Smooth muscle cell (in vitro differentiated cells): ENCODE data around the gene POLR2M. TPM values are rescaled to one million over a fixed set of nuclear protein-coding genes. Genes with fewer than 3 reads are reported as not detected.

Experiments used
- DNase-seq: peaks from one replicate; lab custom pipeline; 2025; ENCODE audit not compliant: unreplicated experiment; lab: John Stamatoyannopoulos, UW
- H2AFZ ChIP-seq: fragments of 200-600 bp; sonication (generic); 2 replicates; pipeline ENCODE4 v1.6.0; 2016; ENCODE audit warnings: antibody characterized with exemption, low read depth, mild to moderate bottlenecking
- H3F3A ChIP-seq: fragments of 200-600 bp; sonication (generic); 2 replicates; pipeline ENCODE4 v1.6.0; 2017; ENCODE audit warnings: antibody characterized with exemption, low read depth
- H3K27ac ChIP-seq: fragments of 200-600 bp; sonication (generic); 2 replicates; pipeline ENCODE4 v1.5.1; 2016; ENCODE audit warnings: low read depth, mild to moderate bottlenecking
- H3K27me3 ChIP-seq: fragments of 200-600 bp; sonication (generic); 2 replicates; pipeline ENCODE4 v1.6.1; 2016; ENCODE audit warnings: low read depth, mild to moderate bottlenecking
- H3K36me3 ChIP-seq: fragments of 200-600 bp; sonication (generic); 2 replicates; pipeline ENCODE4 v1.5.1; 2016; ENCODE audit warnings: low read depth
- H3K4me1 ChIP-seq: fragments of 200-600 bp; sonication (generic); 2 replicates; pipeline ENCODE4 v1.5.1; 2016; ENCODE audit warnings: low read depth
- H3K4me2 ChIP-seq: fragments of 200-600 bp; sonication (generic); 2 replicates; pipeline ENCODE4 v1.6.0; 2016; ENCODE audit warnings: mild to moderate bottlenecking
- H3K4me3 ChIP-seq: fragments of 200-600 bp; sonication (generic); 2 replicates; pipeline ENCODE4 v1.5.1; 2016; ENCODE audit warnings: mild to moderate bottlenecking
- H3K79me2 ChIP-seq: fragments of 200-600 bp; sonication (generic); 2 replicates; pipeline ENCODE4 v1.6.0; 2016; ENCODE audit warnings: low read depth, mild to moderate bottlenecking
- H3K9ac ChIP-seq: fragments of 200-600 bp; sonication (generic); 2 replicates; pipeline ENCODE4 v1.6.0; 2016; ENCODE audit warnings: low read depth
- H3K9me3 ChIP-seq: fragments of 200-600 bp; sonication (generic); replicated peaks from 2 replicates; pipeline ENCODE4 v1.5.1; 2016; ENCODE audit warnings: low read depth
- H4K20me1 ChIP-seq: fragments of 200-600 bp; sonication (generic); 2 replicates; pipeline ENCODE4 v1.6.0; 2016; ENCODE audit warnings: low read depth
- WGBS: methylation state at CpG from one replicate; pipeline ENCODE4 v1.1.7; 2016; ENCODE audit warnings: low lambda C conversion rate; 5-methylcytosine and 5-hydroxymethylcytosine counted together
- polyA plus RNA-seq: library from polyadenylated mRNA; unstranded; fragments of >200 nt; fragmentation: Nextera tagmentation; extraction: Ambion mirVana; gene quantifications from 2 replicates; pipeline ENCODE4 v1.2.1, GENCODE V29; 2016
- total RNA-seq: library from RNA; depleted of rRNA; stranded (reverse); fragments of >200 nt; gene quantifications from 2 replicates; pipeline ENCODE4 v1.2.3, GENCODE V29; 2014
- TF ChIP-seq, protein P1 (sequence below): fragments of 200-600 bp; sonication (generic); IDR thresholded peaks from 2 replicates; pipeline ENCODE4 v1.5.1; 2017; ENCODE audit warnings: borderline replicate concordance, mild to moderate bottlenecking, antibody characterized with exemption; ENCODE audit not compliant: insufficient read depth, poor library complexity, severe bottlenecking

The POLR2M gene
- total and polyA plus RNA-seq, 2 experiments from 2014 or later: 23.9 to 49.8 TPM

DNA sequence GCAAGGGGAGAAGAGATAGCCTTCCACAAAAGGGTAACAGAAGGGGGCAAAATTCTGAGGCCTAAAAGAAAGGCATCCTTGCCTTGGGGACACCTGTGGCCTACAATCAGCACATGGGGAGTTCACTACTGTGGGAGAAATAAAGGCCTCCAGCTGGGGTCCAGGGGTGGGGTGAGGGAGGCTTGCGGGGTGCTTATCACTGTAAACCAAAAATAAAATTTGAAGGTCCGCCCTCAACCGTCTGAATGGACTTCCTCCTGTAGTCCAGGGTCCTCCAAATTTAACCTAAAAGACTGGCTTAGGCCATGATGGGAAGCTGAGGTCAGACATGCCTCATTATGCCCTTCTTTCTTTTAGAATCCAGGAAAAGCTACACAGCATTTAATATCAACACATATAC is 2.1 kb upstream of the POLR2M start:
- Histone ChIP-seq H3K4me1 (peaks cover 10% of the 10 kb centered on the region), H3K4me2 (no peak overlapping the region), H3K4me3 (no peak overlapping the region), H3F3A (no peaks in the 10 kb centered on the region), H3K9me3 (no peaks in the 10 kb centered on the region), H3K9ac (no peak overlapping the region), H3K36me3 (peaks cover under 1% of the 10 kb centered on the region), H3K27me3 (no peaks in the 10 kb centered on the region), H2AFZ (no peak overlapping the region), H3K79me2 (peaks cover 23% of the 10 kb centered on the region), H4K20me1 (no peaks in the 10 kb centered on the region), H3K27ac (no peak overlapping the region)
- 97% methylated on average over 3 of the region's 3 CpGs for WGBS
- DNase-seq: no peak
- TF ChIP-seq, protein P1, sequence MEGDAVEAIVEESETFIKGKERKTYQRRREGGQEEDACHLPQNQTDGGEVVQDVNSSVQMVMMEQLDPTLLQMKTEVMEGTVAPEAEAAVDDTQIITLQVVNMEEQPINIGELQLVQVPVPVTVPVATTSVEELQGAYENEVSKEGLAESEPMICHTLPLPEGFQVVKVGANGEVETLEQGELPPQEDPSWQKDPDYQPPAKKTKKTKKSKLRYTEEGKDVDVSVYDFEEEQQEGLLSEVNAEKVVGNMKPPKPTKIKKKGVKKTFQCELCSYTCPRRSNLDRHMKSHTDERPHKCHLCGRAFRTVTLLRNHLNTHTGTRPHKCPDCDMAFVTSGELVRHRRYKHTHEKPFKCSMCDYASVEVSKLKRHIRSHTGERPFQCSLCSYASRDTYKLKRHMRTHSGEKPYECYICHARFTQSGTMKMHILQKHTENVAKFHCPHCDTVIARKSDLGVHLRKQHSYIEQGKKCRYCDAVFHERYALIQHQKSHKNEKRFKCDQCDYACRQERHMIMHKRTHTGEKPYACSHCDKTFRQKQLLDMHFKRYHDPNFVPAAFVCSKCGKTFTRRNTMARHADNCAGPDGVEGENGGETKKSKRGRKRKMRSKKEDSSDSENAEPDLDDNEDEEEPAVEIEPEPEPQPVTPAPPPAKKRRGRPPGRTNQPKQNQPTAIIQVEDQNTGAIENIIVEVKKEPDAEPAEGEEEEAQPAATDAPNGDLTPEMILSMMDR: no peak

DNA sequence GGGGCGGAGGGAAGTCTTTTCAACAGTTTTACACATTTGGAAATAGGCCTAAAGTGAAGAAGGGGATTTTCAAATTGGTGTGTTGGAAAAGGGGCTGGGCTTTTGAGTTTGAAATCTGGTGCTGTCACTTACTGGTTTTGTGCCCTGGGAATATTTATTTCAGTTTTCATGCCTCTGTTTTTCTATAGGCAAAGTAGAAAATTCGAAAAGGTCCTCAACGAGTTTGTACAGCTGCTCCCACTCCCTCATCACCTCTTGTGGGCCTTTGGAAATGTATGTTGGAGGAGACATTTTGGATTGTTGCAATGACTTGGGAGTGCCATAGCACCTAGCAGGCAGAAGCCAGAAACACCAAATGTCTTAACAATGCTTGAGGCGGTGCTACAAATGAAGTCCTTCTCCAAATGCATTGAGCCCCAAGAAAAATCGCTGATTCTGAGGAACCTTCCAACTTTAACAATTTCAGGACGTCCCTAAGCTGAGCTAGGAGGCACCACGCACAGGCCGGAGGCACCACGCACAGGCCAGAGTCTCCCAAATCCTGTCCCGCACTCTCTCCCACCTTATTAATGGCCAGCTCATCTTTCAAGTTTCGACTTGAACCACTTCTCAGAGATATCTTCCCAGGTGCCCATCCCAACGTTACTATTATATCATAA is 639 bp upstream of the POLR2M start:
- peak overlapping the region; percentile 90 for H3K4me3 ChIP-seq
- DNase-seq: no peak
- TF ChIP-seq, protein P1: no peak
- peak overlapping the region; percentile 98 for H3K27ac ChIP-seq
- peak overlapping the region; percentile 99 for H3K9ac ChIP-seq
- WGBS: 93% methylated on average over 12 of the region's 12 CpGs
- peaks cover 11% of the 10 kb centered on the region for H4K20me1 ChIP-seq
- peak overlapping the region; percentile 97 for H2AFZ ChIP-seq
- H3F3A ChIP-seq: no peaks in the 10 kb centered on the region
- peak overlapping the region; percentile 89 for H3K4me2 ChIP-seq
- H3K36me3 ChIP-seq: peaks cover 6% of the 10 kb centered on the region
- H3K79me2 ChIP-seq: peaks cover 34% of the 10 kb centered on the region
- no peaks in the 10 kb centered on the region for H3K9me3 ChIP-seq
- H3K4me1 ChIP-seq: peaks cover 10% of the 10 kb centered on the region
- H3K27me3 ChIP-seq: no peaks in the 10 kb centered on the region

DNA sequence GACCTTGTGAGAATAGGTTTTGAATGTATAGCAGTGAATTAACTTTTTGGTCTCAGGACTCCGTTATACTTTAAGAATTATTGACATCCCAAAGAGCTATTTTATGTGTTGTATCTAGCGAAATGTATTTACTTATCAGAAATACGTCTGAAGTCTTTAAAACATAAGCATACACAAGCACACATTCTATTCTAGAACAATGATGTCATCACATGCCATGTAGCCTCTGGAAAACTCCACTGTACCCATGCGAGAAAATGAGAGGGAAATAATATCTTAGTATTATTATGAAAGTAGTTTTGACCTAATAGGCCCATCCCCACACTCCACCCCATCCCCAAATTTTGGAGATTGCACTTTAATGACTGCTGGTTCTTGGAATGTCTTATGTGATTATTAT is 1.5 kb downstream of the POLR2M start:
- peak overlapping the region; percentile 98 for H3K27ac ChIP-seq
- H3K9ac ChIP-seq: peak overlapping the region; percentile 99

More for the DNA sequence above, 1.5 kb downstream of the POLR2M start:
- no peaks in the 10 kb centered on the region for H3K9me3 ChIP-seq
- WGBS: 48% methylated on average over 4 of the region's 4 CpGs
- peak overlapping the region; percentile 89 for H3K4me2 ChIP-seq
- DNase-seq: no peak
- peaks cover 21% of the 10 kb centered on the region for H3K36me3 ChIP-seq
- H3K79me2 ChIP-seq: peaks cover 34% of the 10 kb centered on the region
- H4K20me1 ChIP-seq: peaks cover 12% of the 10 kb centered on the region
- no peaks in the 10 kb centered on the region for H3K27me3 ChIP-seq
- no peak overlapping the region for H2AFZ ChIP-seq
- H3K4me3 ChIP-seq: peak overlapping the region; percentile 90
- H3F3A ChIP-seq: no peaks in the 10 kb centered on the region
- H3K4me1 ChIP-seq: peaks cover 10% of the 10 kb centered on the region
- TF ChIP-seq, protein P1: no peak
